ENCODE results near the gene KIF1A. TPM values are rescaled to one million over a fixed set of nuclear protein-coding genes. Genes with fewer than 3 reads are reported as not detected.

The KIF1A gene
- total and polyA plus RNA-seq, 2 of the 13 experiments (the other 11 are each of a cell fraction or from before 2014, with no cell fraction given) = 0.01 TPM; not detected in 1

DNA sequence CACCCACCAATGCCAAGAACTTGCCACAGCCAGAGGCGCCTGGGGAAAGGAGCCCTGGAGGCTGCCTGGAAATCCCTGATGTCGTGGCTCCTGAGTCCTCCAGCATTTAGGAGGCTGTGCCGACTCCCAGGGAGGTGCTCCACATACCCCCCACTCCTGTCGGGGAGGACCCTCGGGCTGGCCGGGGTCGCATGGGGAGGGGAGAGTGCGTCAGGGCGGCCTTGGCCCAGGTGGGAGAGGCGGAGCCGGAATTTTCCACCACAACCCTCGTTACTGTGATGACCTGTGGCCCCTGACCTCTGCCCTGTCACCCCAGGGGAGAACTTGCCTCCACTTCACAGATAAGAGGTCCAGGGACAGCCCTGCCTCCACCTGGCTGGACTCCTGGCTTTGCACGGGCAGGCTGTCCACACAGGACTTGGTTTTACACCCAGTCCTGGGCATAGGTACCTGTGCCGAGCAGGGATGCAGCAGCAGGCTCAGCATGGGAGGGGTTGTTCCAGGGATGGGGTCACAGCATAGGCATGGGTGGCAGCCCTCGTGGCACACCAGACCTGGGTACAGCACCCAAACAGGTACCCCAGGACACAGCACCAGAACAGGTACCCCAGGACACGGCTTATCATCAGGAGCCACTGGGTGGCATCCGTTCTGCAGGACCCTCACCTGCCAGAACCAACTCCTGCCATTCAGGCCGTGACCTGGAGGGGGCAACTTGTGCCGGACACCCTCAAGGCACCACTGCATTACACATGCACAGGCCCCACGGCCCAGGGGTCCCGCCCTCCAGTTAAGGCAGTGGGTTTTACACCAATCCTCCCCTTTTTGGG lies 36.3 kb upstream of the KIF1A start (continued):
- TF ChIP-seq ARNT (IDR thresholded peaks at IDR 0.05) (no peak), TBX2 (CRISPR knock-in tag; IDR thresholded peaks at IDR 0.05; ENCODE audit: borderline replicate concordance) (no peak), ZNF564 (CRISPR knock-in tag; IDR thresholded peaks at IDR 0.05) (no peak), CHD4 (IDR thresholded peaks at IDR 0.05; ENCODE audit: borderline replicate concordance, low read length) (no peak), RORA (CRISPR knock-in tag; IDR thresholded peaks at IDR 0.05) (no peak), ZFX (CRISPR knock-in tag; IDR thresholded peaks at IDR 0.05; ENCODE audit: low read depth) (peak; percentile 63; the same call in 1 of the 2 replicates), NFYB (CRISPR knock-in tag; IDR thresholded peaks at IDR 0.05) (no peak), CC2D1A (CRISPR knock-in tag; IDR thresholded peaks at IDR 0.05) (no peak), NR1H2 (CRISPR knock-in tag; IDR thresholded peaks at IDR 0.05; ENCODE audit: borderline replicate concordance, low read depth) (no peak), ZSCAN31 (CRISPR knock-in tag; IDR thresholded peaks at IDR 0.05; ENCODE audit: low read depth) (peak; percentile 8; the same call in 1 of the 2 replicates), SMAD1 (CRISPR knock-in tag; IDR thresholded peaks at IDR 0.05; ENCODE audit: borderline replicate concordance, low read depth) (no peak), ZNF451 (CRISPR knock-in tag; IDR thresholded peaks at IDR 0.05) (no peak), ZFP36L2 (CRISPR knock-in tag; IDR thresholded peaks at IDR 0.05) (no peak), RAD21 (CRISPR knock-in tag; IDR thresholded peaks at IDR 0.05) (peak; percentile 100), AKAP8 (CRISPR knock-in tag; IDR thresholded peaks at IDR 0.05) (no peak)
- TF ChIP-seq, protein P1, sequence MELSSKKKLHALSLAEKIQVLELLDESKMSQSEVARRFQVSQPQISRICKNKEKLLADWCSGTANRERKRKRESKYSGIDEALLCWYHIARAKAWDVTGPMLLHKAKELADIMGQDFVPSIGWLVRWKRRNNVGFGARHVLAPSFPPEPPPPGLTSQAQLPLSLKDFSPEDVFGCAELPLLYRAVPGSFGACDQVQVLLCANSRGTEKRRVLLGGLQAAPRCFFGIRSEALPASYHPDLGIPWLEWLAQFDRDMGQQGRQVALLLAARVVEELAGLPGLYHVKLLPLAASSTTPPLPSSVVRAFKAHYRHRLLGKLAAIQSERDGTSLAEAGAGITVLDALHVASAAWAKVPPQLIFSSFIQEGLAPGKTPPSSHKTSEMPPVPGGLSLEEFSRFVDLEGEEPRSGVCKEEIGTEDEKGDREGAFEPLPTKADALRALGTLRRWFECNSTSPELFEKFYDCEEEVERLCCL (CRISPR knock-in tag; IDR thresholded peaks at IDR 0.05; ENCODE audit: borderline replicate concordance) = no peak
- TF ChIP-seq, protein P2, sequence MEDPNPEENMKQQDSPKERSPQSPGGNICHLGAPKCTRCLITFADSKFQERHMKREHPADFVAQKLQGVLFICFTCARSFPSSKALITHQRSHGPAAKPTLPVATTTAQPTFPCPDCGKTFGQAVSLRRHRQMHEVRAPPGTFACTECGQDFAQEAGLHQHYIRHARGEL (CRISPR knock-in tag; IDR thresholded peaks at IDR 0.05) = no peak
- TF ChIP-seq, protein P3, sequence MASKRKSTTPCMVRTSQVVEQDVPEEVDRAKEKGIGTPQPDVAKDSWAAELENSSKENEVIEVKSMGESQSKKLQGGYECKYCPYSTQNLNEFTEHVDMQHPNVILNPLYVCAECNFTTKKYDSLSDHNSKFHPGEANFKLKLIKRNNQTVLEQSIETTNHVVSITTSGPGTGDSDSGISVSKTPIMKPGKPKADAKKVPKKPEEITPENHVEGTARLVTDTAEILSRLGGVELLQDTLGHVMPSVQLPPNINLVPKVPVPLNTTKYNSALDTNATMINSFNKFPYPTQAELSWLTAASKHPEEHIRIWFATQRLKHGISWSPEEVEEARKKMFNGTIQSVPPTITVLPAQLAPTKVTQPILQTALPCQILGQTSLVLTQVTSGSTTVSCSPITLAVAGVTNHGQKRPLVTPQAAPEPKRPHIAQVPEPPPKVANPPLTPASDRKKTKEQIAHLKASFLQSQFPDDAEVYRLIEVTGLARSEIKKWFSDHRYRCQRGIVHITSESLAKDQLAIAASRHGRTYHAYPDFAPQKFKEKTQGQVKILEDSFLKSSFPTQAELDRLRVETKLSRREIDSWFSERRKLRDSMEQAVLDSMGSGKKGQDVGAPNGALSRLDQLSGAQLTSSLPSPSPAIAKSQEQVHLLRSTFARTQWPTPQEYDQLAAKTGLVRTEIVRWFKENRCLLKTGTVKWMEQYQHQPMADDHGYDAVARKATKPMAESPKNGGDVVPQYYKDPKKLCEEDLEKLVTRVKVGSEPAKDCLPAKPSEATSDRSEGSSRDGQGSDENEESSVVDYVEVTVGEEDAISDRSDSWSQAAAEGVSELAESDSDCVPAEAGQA (IDR thresholded peaks at IDR 0.05; ENCODE audit: low read depth) = 0 out of 2 replicates have a peak, but pooled peaks have one; percentile 27
- TF ChIP-seq, protein P3 (CRISPR knock-in tag; IDR thresholded peaks at IDR 0.05; ENCODE audit: borderline replicate concordance) = 0 out of 2 replicates have a peak, but pooled peaks have one; percentile 50
